Bronchial epithelial cell (primary cell): Measurements from ENCODE around the gene FOXB1. TPM values are rescaled to one million over a fixed set of nuclear protein-coding genes. Genes with fewer than 3 reads are reported as not detected.

ENCODE experiments used
- DNase-seq: peaks from one replicate; pipeline ENCODE4 v3.0.0-alpha.2; 2010; ENCODE audit warnings: low read depth
- FAIRE-seq: peaks from 2 replicates; lab custom pipeline; 2011; peaks lifted over from hg19 to GRCh38; lab: Jason Lieb, UNC
- H3K27me3 ChIP-seq: 2 replicates; pipeline ENCODE4 v1.5.1; 2011; ENCODE audit warnings: low read length; ENCODE audit not compliant: control insufficient read depth, insufficient read depth
- H3K36me3 ChIP-seq: 2 replicates; pipeline ENCODE4 v1.5.1; 2011; ENCODE audit warnings: low read length; ENCODE audit not compliant: control insufficient read depth, insufficient read depth
- H3K4me3 ChIP-seq: 2 replicates; pipeline ENCODE4 v1.5.1; 2011; ENCODE audit warnings: mild to moderate bottlenecking, low read depth, low read length, control low read depth
- total RNA-seq: library from RNA; depleted of rRNA; stranded (reverse); fragments of >200 nt; gene quantifications from 2 replicates; pipeline ENCODE4 v1.2.1, GENCODE V29; 2014
- TF ChIP-seq, protein P1 (sequence below): IDR thresholded peaks from 2 replicates; pipeline ENCODE4 v1.5.1; 2011; ENCODE audit warnings: mild to moderate bottlenecking, moderate library complexity, low read length, control low read depth, inconsistent platforms; ENCODE audit not compliant: insufficient read depth, severe bottlenecking

The FOXB1 gene
- total RNA-seq, 1 donor from 2014 or later = not detected

DNA sequence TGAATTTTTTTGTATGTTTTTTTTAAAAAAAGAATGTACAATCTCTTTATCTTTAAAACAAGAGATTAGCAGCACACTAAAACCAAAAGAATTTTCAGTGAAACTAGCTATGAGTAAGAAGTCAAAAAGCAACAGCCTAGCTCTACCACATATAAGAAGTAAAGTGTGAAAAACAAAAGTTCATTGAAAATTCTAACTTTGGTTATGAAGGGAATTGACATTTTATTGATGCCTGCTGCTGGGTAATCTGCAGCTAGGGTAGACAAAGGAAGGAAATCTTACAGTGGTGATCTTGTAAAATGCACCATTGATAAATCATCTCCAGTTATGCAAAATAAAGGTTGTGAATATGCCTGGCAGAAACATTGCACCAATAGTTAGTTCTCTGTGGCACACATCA, 37.8 kb upstream of the FOXB1 start:
- TF ChIP-seq, protein P1, sequence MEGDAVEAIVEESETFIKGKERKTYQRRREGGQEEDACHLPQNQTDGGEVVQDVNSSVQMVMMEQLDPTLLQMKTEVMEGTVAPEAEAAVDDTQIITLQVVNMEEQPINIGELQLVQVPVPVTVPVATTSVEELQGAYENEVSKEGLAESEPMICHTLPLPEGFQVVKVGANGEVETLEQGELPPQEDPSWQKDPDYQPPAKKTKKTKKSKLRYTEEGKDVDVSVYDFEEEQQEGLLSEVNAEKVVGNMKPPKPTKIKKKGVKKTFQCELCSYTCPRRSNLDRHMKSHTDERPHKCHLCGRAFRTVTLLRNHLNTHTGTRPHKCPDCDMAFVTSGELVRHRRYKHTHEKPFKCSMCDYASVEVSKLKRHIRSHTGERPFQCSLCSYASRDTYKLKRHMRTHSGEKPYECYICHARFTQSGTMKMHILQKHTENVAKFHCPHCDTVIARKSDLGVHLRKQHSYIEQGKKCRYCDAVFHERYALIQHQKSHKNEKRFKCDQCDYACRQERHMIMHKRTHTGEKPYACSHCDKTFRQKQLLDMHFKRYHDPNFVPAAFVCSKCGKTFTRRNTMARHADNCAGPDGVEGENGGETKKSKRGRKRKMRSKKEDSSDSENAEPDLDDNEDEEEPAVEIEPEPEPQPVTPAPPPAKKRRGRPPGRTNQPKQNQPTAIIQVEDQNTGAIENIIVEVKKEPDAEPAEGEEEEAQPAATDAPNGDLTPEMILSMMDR = no peak
- H3K27me3 ChIP-seq = peaks cover 3% of the 10 kb centered on the region
- no peaks in the 10 kb centered on the region for H3K36me3 ChIP-seq
- H3K4me3 ChIP-seq = no peak overlapping the region
- DNase-seq (no peak), FAIRE-seq (no peak)

DNA sequence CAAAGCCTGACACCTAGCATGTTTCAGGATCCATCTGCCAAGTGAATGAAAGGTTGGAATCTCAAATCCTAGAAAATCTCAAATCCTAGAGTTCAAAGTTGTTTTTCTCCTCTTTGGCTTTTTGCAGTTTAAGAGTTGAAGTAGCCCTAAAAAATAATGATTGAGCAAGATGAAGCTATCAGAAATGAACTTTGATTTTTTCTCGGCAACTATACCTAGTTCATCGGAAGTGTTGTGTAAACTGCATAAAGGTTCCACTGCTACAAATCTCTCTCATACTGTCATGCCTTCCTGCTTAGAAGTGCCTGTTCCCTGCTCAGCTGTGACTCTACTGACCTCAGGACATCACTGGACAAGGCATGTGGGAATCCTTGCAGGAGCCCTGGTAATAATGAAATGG, 35.8 kb upstream of the FOXB1 start:
- peaks cover 3% of the 10 kb centered on the region for H3K27me3 ChIP-seq

DNA sequence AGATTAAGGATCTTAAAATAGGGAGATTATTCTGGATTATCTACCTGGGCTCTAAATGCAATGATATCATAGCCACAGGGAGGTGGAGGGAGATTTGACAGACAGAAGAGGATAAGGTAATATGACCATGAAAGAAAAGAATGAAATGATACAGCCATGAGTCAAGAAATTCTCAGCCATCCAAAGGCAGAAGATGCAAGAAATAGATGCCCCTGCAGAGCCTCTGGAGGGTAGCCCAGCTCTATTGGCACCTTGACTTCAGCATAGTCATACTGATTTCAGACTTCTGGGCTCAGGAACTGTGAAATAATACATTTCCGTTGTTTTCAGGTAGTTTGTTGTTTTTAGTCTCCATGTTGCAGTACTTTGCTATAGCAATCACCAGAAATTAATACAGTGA, 31.9 kb upstream of the FOXB1 start:
- Histone ChIP-seq H3K27me3 (no peaks in the 10 kb centered on the region), H3K4me3 (no peak overlapping the region), H3K36me3 (no peaks in the 10 kb centered on the region)
- TF ChIP-seq, protein P1 = no peak
- DNase-seq = no peak
- FAIRE-seq = no peak

More for the DNA sequence above, 35.8 kb upstream of the FOXB1 start:
- Histone ChIP-seq H3K36me3 (no peaks in the 10 kb centered on the region), H3K4me3 (no peak overlapping the region)
- FAIRE-seq = no peak
- TF ChIP-seq, protein P1 = no peak
- no peak for DNase-seq

DNA sequence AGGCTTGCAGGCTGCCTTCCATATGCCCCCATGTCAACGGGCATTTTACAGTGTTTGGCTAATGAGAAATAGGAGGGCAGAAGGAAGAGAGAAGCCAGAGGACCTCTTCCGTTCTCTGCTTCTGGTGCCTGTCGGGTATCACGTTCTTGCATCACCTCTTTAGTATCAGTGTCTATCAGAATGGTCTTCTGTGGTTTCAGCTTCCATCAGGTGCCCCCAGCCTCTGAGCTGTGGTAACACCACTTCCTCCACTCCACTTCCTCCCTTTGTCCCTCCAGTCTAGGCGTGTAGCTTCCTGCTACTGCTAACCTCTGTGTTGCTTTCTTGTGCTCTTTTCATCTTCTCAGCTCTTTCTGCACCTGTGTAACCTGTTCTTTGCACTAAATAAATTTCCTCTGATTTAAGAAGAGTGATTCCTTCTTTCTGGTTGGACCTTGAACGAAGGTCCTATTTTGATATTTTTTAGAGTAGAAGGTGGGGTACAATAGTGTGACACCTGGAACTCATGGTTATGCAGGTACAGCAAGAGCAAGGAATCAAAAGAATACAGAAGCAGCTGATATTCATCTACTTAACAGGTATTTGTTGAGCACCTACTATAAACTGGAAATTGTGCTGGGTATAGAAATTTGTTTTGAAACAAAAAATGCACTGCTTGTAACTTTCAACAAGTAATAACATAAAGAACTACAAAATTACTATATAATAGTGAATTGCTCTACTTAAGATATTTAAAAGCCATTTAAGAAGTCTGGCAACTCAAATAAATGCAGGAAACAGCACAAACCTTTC, 27.4 kb upstream of the FOXB1 start:
- no peaks in the 10 kb centered on the region for H3K27me3 ChIP-seq
- H3K4me3 ChIP-seq = no peak overlapping the region
- FAIRE-seq (no peak), DNase-seq (no peak)
- TF ChIP-seq, protein P1 = no peak
- H3K36me3 ChIP-seq = no peaks in the 10 kb centered on the region

DNA sequence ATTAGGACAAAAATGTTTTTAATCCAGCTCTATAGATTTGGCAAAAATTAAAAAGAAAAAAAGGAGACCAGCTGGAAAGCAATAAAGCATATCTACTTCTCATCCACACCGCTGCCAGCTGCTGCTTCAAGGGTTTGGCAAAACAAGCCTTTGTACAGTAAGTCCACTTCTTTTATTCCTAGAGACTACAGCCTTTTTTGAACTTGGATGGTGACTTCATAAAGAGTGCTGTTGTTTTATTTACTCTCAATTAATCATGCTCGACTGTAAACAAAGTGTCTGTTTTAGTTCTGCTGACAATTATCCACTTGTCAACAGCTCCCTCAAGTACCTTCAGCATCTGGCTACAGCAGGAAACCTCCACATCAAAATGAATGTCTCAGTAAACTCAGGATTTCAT, 12.3 kb upstream of the FOXB1 start:
- H3K4me3 ChIP-seq = no peak overlapping the region
- TF ChIP-seq, protein P1 = no peak
- DNase-seq (no peak), FAIRE-seq (no peak)
- peaks cover 53% of the 10 kb centered on the region for H3K27me3 ChIP-seq
- H3K36me3 ChIP-seq = no peaks in the 10 kb centered on the region
